ENCODE results near the gene NPB.

NPB gene

DNA sequence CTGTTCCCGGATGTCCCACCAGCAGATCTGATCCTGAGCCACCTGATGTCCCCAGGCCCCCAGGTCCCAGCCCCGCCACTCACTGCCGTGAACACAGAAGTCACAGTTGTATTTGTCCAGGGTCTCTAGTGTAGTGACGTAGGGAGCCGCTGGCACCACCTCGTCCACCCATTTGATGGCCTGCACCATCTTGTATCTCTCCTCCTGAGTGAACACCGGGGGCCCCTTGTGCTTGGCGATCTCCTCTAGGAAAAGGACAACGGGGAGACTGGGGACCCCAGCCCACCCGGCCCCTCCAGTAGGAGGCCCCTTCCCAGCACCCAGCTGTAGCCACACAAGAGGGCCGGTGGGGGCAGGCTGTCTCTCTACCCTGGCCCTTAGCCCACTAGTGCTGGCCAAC, 6.8 kb downstream of the NPB start:
- TF ChIP-seq FOXM1 (IDR thresholded peaks at IDR 0.05; ENCODE audit: borderline replicate concordance, low read depth) (no peak), RAD21 (IDR thresholded peaks at IDR 0.05; ENCODE audit: low read depth) (no peak), EGR1 (IDR thresholded peaks at IDR 0.05) (no peak), NFIC (IDR thresholded peaks at IDR 0.05) (no peak), ZBTB7A (IDR thresholded peaks at IDR 0.05; ENCODE audit: low read depth) (no peak), REST (IDR thresholded peaks at IDR 0.05; ENCODE audit: low read depth) (no peak), YY1 (IDR thresholded peaks at IDR 0.05; ENCODE audit: low read depth) (no peak), CREB1 (IDR thresholded peaks at IDR 0.05; ENCODE audit: low read depth) (no peak), TAF1 (IDR thresholded peaks at IDR 0.05; ENCODE audit: low read depth) (no peak), EP300 (IDR thresholded peaks at IDR 0.05; ENCODE audit: borderline replicate concordance) (no peak), CEBPB (IDR thresholded peaks at IDR 0.05) (no peak), TEAD4 (IDR thresholded peaks at IDR 0.05) (no peak), TCF12 (IDR thresholded peaks at IDR 0.05; ENCODE audit: low read depth) (no peak)
- TF ChIP-seq, protein P1, sequence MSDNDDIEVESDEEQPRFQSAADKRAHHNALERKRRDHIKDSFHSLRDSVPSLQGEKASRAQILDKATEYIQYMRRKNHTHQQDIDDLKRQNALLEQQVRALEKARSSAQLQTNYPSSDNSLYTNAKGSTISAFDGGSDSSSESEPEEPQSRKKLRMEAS (IDR thresholded peaks at IDR 0.05): no peak
- TF ChIP-seq, protein P2, sequence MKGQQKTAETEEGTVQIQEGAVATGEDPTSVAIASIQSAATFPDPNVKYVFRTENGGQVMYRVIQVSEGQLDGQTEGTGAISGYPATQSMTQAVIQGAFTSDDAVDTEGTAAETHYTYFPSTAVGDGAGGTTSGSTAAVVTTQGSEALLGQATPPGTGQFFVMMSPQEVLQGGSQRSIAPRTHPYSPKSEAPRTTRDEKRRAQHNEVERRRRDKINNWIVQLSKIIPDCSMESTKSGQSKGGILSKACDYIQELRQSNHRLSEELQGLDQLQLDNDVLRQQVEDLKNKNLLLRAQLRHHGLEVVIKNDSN (IDR thresholded peaks at IDR 0.05): no peak

DNA sequence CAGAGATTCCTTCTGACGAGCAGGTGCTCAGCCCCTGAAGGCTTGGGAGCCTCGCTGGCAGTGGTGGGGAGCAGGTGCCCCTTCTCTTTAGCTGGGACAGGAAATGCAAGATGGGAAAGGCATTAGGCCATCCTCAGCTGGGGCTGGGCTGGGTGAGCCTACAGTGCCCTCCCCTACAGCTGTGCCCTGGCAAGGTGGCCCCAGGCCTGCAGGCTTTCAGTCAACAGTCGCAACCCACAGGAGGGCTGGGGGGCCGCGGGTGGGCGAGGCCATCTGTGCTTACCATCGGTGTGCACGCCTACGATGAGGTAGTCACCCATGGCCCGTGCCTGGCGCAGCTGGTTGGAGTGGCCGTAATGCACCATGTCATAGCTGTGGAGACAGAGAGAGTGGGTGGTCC, 7.2 kb downstream of the NPB start:
- TF ChIP-seq TEAD4 (IDR thresholded peaks at IDR 0.05): no peak
- no peak for TF ChIP-seq CEBPB (IDR thresholded peaks at IDR 0.05)
- TF ChIP-seq, protein P1 (IDR thresholded peaks at IDR 0.05): no peak
- no peak for TF ChIP-seq REST (IDR thresholded peaks at IDR 0.05; ENCODE audit: low read depth)
- TF ChIP-seq, protein P2 (IDR thresholded peaks at IDR 0.05): no peak
- TF ChIP-seq YY1 (IDR thresholded peaks at IDR 0.05; ENCODE audit: low read depth): no peak
- TF ChIP-seq EGR1 (IDR thresholded peaks at IDR 0.05): no peak
- no peak for TF ChIP-seq TCF12 (IDR thresholded peaks at IDR 0.05; ENCODE audit: low read depth)
- TF ChIP-seq CREB1 (IDR thresholded peaks at IDR 0.05; ENCODE audit: low read depth): no peak

DNA sequence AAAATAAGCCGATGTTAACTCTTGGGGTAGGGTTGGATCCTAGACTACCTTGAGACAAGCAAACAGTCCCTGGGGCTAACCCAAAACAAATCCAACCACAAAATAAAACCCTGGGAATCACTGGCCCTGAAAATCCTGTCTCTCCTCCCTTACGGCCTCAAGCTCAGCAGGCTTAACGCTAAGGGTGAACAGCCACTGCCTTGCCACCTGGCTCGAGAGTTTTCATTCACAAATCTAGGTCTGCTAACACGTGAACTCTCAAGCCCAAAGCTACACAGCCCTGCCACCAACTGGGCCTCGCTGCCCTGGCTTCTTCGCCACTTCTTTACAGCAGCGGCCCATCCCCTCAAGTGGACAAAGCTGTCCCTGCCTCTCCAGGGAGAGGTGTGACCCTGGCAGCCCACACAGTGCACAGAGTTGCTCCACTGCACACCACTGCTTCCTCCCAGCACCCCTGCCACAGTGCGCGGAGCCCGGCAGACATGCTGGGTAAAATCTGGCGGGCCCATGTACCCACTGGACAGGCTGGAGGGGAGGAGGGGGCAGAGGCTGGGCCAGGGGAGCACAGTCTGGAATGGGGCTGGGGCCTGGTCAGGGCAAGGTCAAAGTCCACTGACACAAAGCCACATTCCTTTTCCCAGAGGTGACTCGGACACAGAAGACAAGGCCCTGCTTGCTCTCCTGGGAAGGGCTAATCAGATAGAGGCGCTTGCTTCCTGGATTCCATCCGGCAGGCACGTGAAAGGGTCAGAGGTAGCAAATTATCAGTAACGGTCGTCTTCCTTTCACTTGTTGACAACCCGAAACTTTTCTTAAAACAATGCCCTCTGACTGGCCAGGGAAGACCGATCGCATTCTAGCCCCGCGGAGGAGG, 8.2 kb downstream of the NPB start:
- TF ChIP-seq EP300 (IDR thresholded peaks at IDR 0.05; ENCODE audit: borderline replicate concordance) (no peak), CEBPB (IDR thresholded peaks at IDR 0.05) (no peak), ZBTB7A (IDR thresholded peaks at IDR 0.05; ENCODE audit: low read depth) (no peak), CREB1 (IDR thresholded peaks at IDR 0.05; ENCODE audit: low read depth) (no peak), YY1 (IDR thresholded peaks at IDR 0.05; ENCODE audit: low read depth) (no peak), NFIC (IDR thresholded peaks at IDR 0.05) (no peak), REST (IDR thresholded peaks at IDR 0.05; ENCODE audit: low read depth) (no peak), TCF12 (IDR thresholded peaks at IDR 0.05; ENCODE audit: low read depth) (no peak)
- TF ChIP-seq, protein P2 (IDR thresholded peaks at IDR 0.05): no peak

GRCh38 chr17:81910840-81911276, 8.8 kb downstream of the NPB start:
- TF ChIP-seq ZBTB7A (IDR thresholded peaks at IDR 0.05; ENCODE audit: low read depth) (peak; percentile 33; the same call in 1 of the 2 replicates), TEAD4 (IDR thresholded peaks at IDR 0.05) (no peak)

All from Ishikawa (cell line).